Measurements from ENCODE around the gene SNPH.
"Not testable (repeated sequence)": the region's sequence is repeated elsewhere in the genome, so short reads cannot be mapped to it uniquely, and the experiment has no call there.

SNPH gene

GRCh38 chr20:1337441-1337840, 71.3 kb downstream of the SNPH start:
- DNase-seq (ENCODE audit: low read depth) = no peak

GRCh38 chr20:1338096-1338495, 72.0 kb downstream of the SNPH start:
- no peak for DNase-seq (ENCODE audit: low read depth)

- no peak for DNase-seq (ENCODE audit: low read depth)
Observed at GRCh38 chr20:1338801-1339200, 72.7 kb downstream of the SNPH start.

- DNase-seq (ENCODE audit: low read depth) = no peak
Observed at GRCh38 chr20:1341561-1342265, 75.6 kb downstream of the SNPH start.

GRCh38 chr20:1343446-1344124, 77.5 kb downstream of the SNPH start:
- not testable (repeated sequence) for DNase-seq (ENCODE audit: low read depth)

- no peak for DNase-seq (ENCODE audit: low read depth)
Observed at GRCh38 chr20:1345030-1345755, 79.1 kb downstream of the SNPH start.

- DNase-seq (ENCODE audit: low read depth) = no peak
Observed at GRCh38 chr20:1345756-1346093, 79.6 kb downstream of the SNPH start.

- DNase-seq (ENCODE audit: low read depth) = no peak
Observed at GRCh38 chr20:1346315-1346969, 80.3 kb downstream of the SNPH start.

GRCh38 chr20:1353956-1354355, 87.9 kb downstream of the SNPH start:
- no peak for DNase-seq (ENCODE audit: low read depth)

GRCh38 chr20:1357921-1358671, 92.0 kb downstream of the SNPH start:
- DNase-seq (ENCODE audit: low read depth) = no peak
